Measurements from ENCODE around the gene EFCAB6. TPM values are rescaled to one million over a fixed set of nuclear protein-coding genes. Genes with fewer than 3 reads are reported as not detected.

Gene EFCAB6
- total RNA-seq, 1 experiment from 2014 or later: 0.52 TPM

GRCh38 chr22:43542681-43543521 is 269.2 kb downstream of the EFCAB6 start:
- Histone ChIP-seq H3K4me1 (ENCODE audit: control insufficient read depth in 1 of 2, insufficient read depth in 2 of 2, low read length in 2 of 2) (no peaks in the 10 kb centered on the region), H2AFZ (ENCODE audit: low read depth, low read length, poor library complexity, severe bottlenecking) (no peak overlapping the region), H3K27ac (ENCODE audit: low read depth, low read length) (no peak overlapping the region), H3K9me2 (ENCODE audit: insufficient read depth) (no peaks in the 10 kb centered on the region), H3K79me2 (ENCODE audit: insufficient read depth, low read length) (no peaks in the 10 kb centered on the region), H3K4me2 (ENCODE audit: low read length) (no peak overlapping the region), H4K20me1 (ENCODE audit: insufficient read depth) (no peaks in the 10 kb centered on the region), H3K4me3 (replicated peaks in 1 of 2; ENCODE audit: low read depth in 1 of 2, low read length in 2 of 2) (no peak overlapping the region), H3K36me3 (ENCODE audit: control insufficient read depth in 1 of 2, insufficient read depth in 2 of 2, low read length in 2 of 2) (no peaks in the 10 kb centered on the region), H3K9ac (ENCODE audit: low read length) (no peak overlapping the region), H3K9me3 (ENCODE audit: control insufficient read depth in 1 of 2, insufficient read depth in 1 of 2, low read depth in 1 of 2, low read length in 2 of 2) (no peaks in the 10 kb centered on the region), H3K27me3 (ENCODE audit: insufficient read depth, low read length) (peaks cover 34% of the 10 kb centered on the region)
- intact Hi-C loops (cut with micrococcal nuclease): no loop called here
- TF ChIP-seq SRF (IDR thresholded peaks at IDR 0.05; ENCODE audit: low read depth): no peak
- no peak for TF ChIP-seq ZFX (IDR thresholded peaks at IDR 0.05)
- TF ChIP-seq EGR1 (IDR thresholded peaks at IDR 0.05; ENCODE audit: low read depth): no peak
- no peak for TF ChIP-seq EZH2phosphoT487 (IDR thresholded peaks at IDR 0.05; ENCODE audit: borderline replicate concordance)
- no peak for TF ChIP-seq CEBPB (IDR thresholded peaks at IDR 0.05; ENCODE audit: low read depth)
- TF ChIP-seq, protein P1, sequence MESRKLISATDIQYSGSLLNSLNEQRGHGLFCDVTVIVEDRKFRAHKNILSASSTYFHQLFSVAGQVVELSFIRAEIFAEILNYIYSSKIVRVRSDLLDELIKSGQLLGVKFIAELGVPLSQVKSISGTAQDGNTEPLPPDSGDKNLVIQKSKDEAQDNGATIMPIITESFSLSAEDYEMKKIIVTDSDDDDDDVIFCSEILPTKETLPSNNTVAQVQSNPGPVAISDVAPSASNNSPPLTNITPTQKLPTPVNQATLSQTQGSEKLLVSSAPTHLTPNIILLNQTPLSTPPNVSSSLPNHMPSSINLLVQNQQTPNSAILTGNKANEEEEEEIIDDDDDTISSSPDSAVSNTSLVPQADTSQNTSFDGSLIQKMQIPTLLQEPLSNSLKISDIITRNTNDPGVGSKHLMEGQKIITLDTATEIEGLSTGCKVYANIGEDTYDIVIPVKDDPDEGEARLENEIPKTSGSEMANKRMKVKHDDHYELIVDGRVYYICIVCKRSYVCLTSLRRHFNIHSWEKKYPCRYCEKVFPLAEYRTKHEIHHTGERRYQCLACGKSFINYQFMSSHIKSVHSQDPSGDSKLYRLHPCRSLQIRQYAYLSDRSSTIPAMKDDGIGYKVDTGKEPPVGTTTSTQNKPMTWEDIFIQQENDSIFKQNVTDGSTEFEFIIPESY (IDR thresholded peaks at IDR 0.05; ENCODE audit: extremely low read depth, insufficient replicate concordance, low read length): no peak
- no peak for TF ChIP-seq RAD21 (IDR thresholded peaks at IDR 0.05; ENCODE audit: low read depth)
- no peak for TF ChIP-seq CBX3 (IDR thresholded peaks at IDR 0.05; ENCODE audit: low read depth)
- TF ChIP-seq REST (IDR thresholded peaks at IDR 0.05; ENCODE audit: low read depth): no peak
- TF ChIP-seq ZNF274 (IDR thresholded peaks at IDR 0.05; ENCODE audit: low read depth, low read length): no peak
- TF ChIP-seq SP1 (IDR thresholded peaks at IDR 0.05; ENCODE audit: low read depth): no peak
- TF ChIP-seq SIN3A (IDR thresholded peaks at IDR 0.05; ENCODE audit: low read depth): no peak
- no peak for TF ChIP-seq POLR2A (IDR thresholded peaks at IDR 0.05; ENCODE audit: borderline replicate concordance, extremely low read depth, insufficient read depth, insufficient read length)
- no peak for TF ChIP-seq YY1 (IDR thresholded peaks at IDR 0.05; ENCODE audit: extremely low read depth, insufficient replicate concordance, low read depth, low read length)
- no peak for TF ChIP-seq TCF7L2 (IDR thresholded peaks at IDR 0.05; ENCODE audit: borderline replicate concordance, extremely low read depth, insufficient read depth, insufficient read length)
- DNase-seq (ENCODE audit: low read depth, low spot score) (no peak), ATAC-seq (no peak)
- RAD21 ChIA-PET (ENCODE audit: low non-redundant PET in 1 of 2, low total read pairs in 2 of 2, uncharacterized antibody in 2 of 2, unreplicated experiment in 2 of 2): no interaction called here
- no TSS peak for BruUV-seq (replicated peaks)
- CTCF ChIA-PET: no interaction called here
- POLR2A ChIA-PET: no interaction called here
